ENCODE measurements around the gene CPED1. TPM values are rescaled to one million over a fixed set of nuclear protein-coding genes. Genes with fewer than 3 reads are reported as not detected.

The CPED1 gene
- total RNA-seq (2014; rRNA removed) (1.8 and 2.2 TPM in 2 replicates), Bru-seq, nascent RNA (percentile 31 among the genes with signal in this experiment), BruChase-seq, experiment 1, labeled RNA remaining after a 6-hour chase (percentile 29 among the genes with signal in this experiment), BruChase-seq, experiment 2, labeled RNA remaining after a 2-hour chase (percentile 36 among the genes with signal in this experiment)
- long read RNA-seq, partial matches to known transcripts = 0 of 5 reads
- long read RNA-seq, other reads (novel, unspliced or antisense) = 4 of 5 reads

GRCh38 chr7:120988591-120989256 lies at the start of gene CPED1:
Gene CPED1 (plus strand): TSS chr7:120988711. CDS start chr7:120989622, 911 bp downstream.
- Histone ChIP-seq H3K27ac (ENCODE audit: low read length) (no peak within 1 kb of the TSS), H3K9ac (ENCODE audit: low read length) (peak within 1 kb of the TSS; percentile 4; the same call in 1 of the 2 replicates), H3K4me2 (ENCODE audit: low read length) (peak within 1 kb of the TSS; percentile 95), H3F3A (ENCODE audit: low read length, unreplicated experiment) (no peaks in the 10 kb centered on the region), H3K4me3 (ENCODE audit: low read length) (peak within 1 kb of the TSS; percentile 67), H3K4me1 (ENCODE audit: insufficient read depth, low read length) (peaks cover 40% of the 10 kb centered on the region), H3K79me2 (ENCODE audit: low read length) (no peaks in the 10 kb centered on the region), H4K20me1 (ENCODE audit: low read length) (no peaks in the 10 kb centered on the region), H3K36me3 (ENCODE audit: low read depth, low read length) (no peaks in the 10 kb centered on the region; the same call in 1 of the 2 replicates), H3K27me3 (ENCODE audit: low read length) (no peaks in the 10 kb centered on the region), H2AFZ (ENCODE audit: low read length) (peak within 1 kb of the TSS; percentile 90), H3K9me2 (replicated peaks; ENCODE audit: low read length) (no peaks in the 10 kb centered on the region), H3K9me3 (ENCODE audit: low read length) (no peaks in the 10 kb centered on the region)
- ATAC-seq (peak; percentile 77), DNase-seq (peak; percentile 55)
- TF ChIP-seq EZH2 (IDR thresholded peaks at IDR 0.05; ENCODE audit: low read length, unreplicated experiment) (no peak), CTCF (conservative IDR thresholded peaks at IDR 0.05; ENCODE audit: low read depth, low read length) (no peak), EZH2phosphoT487 (IDR thresholded peaks at IDR 0.05; ENCODE audit: borderline replicate concordance, low read length) (no peak)
- intact Hi-C loops (cut with micrococcal nuclease) = loop anchor here (1.0 to 10.0 kb wide), 3 partner anchors 14 to 346 kb away; no protein-coding TSS in a partner anchor
- POLR2A ChIA-PET (ENCODE audit: unreplicated experiment) = interaction anchor here (0.6 kb wide), 1 partner anchor 81 kb away, joined by 3 read pairs; no protein-coding TSS in a partner anchor
- TSS peak; percentile 59 for BruUV-seq (replicated peaks)
- CTCF ChIA-PET = interaction anchor here (0.6 to 2.1 kb wide), 7 partner anchors 13 to 119 kb away, joined by 3 to 7 read pairs (median 3); partner anchors contain the start of gene ING3

GRCh38 chr7:120939345-120939744 lies 49.2 kb upstream of the CPED1 start:
- Histone ChIP-seq H3K4me1 (ENCODE audit: insufficient read depth, low read length) (no peaks in the 10 kb centered on the region), H3K36me3 (ENCODE audit: low read depth, low read length) (no peaks in the 10 kb centered on the region), H3K4me2 (ENCODE audit: low read length) (no peak overlapping the region), H3K4me3 (ENCODE audit: low read length) (no peak overlapping the region), H3K79me2 (ENCODE audit: low read length) (no peaks in the 10 kb centered on the region), H3K9ac (ENCODE audit: low read length) (no peak overlapping the region), H3F3A (ENCODE audit: low read length, unreplicated experiment) (no peaks in the 10 kb centered on the region), H3K9me2 (replicated peaks; ENCODE audit: low read length) (no peaks in the 10 kb centered on the region), H3K27me3 (ENCODE audit: low read length) (no peaks in the 10 kb centered on the region), H2AFZ (ENCODE audit: low read length) (no peak overlapping the region), H3K9me3 (ENCODE audit: low read length) (no peaks in the 10 kb centered on the region), H4K20me1 (ENCODE audit: low read length) (no peaks in the 10 kb centered on the region), H3K27ac (ENCODE audit: low read length) (no peak overlapping the region)
- CTCF ChIA-PET = no interaction called here
- DNase-seq (no peak), ATAC-seq (no peak)
- intact Hi-C loops (cut with micrococcal nuclease) = no loop called here
- no peak for TF ChIP-seq EZH2 (IDR thresholded peaks at IDR 0.05; ENCODE audit: low read length, unreplicated experiment)
- TF ChIP-seq CTCF (conservative IDR thresholded peaks at IDR 0.05; ENCODE audit: low read depth, low read length) = no peak
- no peak for TF ChIP-seq EZH2phosphoT487 (IDR thresholded peaks at IDR 0.05; ENCODE audit: borderline replicate concordance, low read length)
- no TSS peak for BruUV-seq (replicated peaks)
- POLR2A ChIA-PET (ENCODE audit: unreplicated experiment) = no interaction called here

Data from PC-3 (cell line).